ENCODE measurements around the gene FAM43B.

DNA sequence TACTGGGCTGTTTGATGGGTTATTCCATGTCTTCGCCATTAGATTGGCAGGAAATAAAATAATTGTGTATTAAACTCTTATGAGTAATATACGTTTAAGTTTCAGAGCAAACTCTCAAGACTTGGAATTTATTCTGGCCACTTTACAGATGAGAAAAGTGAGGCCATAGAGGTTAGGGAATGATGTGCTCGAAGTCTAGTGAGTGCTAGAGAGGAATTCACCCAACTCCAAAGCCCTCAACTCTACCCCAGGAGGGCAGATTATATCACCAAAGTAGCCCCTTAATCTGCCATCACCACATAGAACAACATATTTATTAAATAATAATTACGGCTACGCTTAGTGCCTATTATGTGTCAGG is 44.0 kb upstream of the FAM43B start:
- TF ChIP-seq, protein P1, sequence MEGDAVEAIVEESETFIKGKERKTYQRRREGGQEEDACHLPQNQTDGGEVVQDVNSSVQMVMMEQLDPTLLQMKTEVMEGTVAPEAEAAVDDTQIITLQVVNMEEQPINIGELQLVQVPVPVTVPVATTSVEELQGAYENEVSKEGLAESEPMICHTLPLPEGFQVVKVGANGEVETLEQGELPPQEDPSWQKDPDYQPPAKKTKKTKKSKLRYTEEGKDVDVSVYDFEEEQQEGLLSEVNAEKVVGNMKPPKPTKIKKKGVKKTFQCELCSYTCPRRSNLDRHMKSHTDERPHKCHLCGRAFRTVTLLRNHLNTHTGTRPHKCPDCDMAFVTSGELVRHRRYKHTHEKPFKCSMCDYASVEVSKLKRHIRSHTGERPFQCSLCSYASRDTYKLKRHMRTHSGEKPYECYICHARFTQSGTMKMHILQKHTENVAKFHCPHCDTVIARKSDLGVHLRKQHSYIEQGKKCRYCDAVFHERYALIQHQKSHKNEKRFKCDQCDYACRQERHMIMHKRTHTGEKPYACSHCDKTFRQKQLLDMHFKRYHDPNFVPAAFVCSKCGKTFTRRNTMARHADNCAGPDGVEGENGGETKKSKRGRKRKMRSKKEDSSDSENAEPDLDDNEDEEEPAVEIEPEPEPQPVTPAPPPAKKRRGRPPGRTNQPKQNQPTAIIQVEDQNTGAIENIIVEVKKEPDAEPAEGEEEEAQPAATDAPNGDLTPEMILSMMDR (IDR thresholded peaks at IDR 0.05): no peak
- TF ChIP-seq POLR2AphosphoS5 (IDR thresholded peaks at IDR 0.05): no peak
- TF ChIP-seq POLR2A (IDR thresholded peaks at IDR 0.05): no peak
